Measurements from ENCODE around the gene CDKN2B.
"Not testable (repeated sequence)": the region's sequence is repeated elsewhere in the genome, so short reads cannot be mapped to it uniquely, and the experiment has no call there.

The CDKN2B gene, protein sequence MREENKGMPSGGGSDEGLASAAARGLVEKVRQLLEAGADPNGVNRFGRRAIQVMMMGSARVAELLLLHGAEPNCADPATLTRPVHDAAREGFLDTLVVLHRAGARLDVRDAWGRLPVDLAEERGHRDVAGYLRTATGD

DNA sequence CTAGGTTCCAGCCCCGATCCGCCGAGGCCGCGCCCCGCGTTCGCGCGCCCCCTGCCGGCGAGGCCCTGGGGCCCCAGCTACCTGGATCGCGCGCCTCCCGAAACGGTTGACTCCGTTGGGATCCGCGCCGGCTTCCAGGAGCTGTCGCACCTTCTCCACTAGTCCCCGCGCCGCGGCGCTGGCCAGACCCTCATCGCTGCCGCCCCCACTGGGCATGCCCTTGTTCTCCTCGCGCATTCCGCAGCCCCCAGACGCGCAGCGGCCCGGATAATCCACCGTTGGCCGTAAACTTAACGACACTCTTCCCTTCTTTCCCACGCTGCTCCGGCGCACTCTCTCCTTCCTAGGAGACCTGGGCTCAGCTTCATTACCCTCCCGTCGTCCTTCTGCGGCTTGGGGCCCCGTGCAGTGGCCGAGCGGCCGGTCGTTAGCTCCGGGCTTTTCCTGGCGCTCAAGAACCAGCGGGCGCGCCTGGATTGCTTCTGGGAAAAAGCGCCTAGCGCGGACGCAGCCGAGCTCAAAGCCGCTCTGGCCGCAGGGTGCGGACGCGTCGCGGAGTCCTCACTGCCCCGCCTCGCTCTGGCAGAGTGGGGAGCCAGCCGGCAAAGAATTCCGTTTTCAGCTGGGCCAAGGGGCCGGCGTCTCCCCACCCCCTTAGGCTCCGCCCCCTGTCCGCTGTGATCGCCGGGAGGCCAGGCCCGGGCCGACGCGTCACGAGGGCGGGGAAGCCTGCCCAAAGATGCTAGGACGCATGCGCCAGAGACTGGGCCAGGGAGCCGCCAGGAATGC is at the start of gene CDKN2B:
TSS of gene CDKN2B (minus strand) at position 589 of the 789 bp plus-strand sequence. CDS start at position 237, 352 bp downstream.
- Mint-ChIP-seq H3K36me3 (ENCODE audit: insufficient read depth) (peaks cover 12% of the 10 kb centered on the region), H3K4me3 (peak within 1 kb of the TSS; percentile 89), H3K9me3 (no peaks in the 10 kb centered on the region), H3K4me1 (peaks cover 21% of the 10 kb centered on the region), H3K27ac (ENCODE audit: low read depth) (peak within 1 kb of the TSS; percentile 33), H3K27me3 (peaks cover 57% of the 10 kb centered on the region)
- peak; percentile 39 to 56 for DNase-seq (ENCODE audit: low spot score in 2 of 2)
- ATAC-seq (replicated peaks; ENCODE audit: extremely low read depth, poor library complexity, severe bottlenecking), result peak; percentile 61

DNA sequence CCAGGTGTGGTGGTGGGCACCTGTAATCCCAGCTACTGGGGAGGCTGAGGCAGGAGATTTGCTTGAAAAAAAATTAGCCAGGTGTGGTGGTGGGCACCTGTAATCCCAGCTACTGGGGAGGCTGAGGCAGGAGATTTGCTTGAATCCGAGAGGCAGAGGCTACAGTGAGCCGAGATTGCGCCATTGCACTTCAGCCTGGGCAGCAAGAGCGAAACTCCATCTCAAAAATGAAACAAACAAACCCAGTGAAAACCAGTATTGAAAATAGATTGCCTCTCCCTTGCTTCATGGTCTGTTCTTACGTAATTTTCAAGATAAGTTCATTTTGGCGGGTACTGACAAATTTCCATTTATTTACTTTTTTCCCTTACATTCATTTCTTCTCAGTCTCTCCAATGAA is 48.9 kb upstream of the CDKN2B start:
- not testable (repeated sequence) for H3K36me3 Mint-ChIP-seq (ENCODE audit: insufficient read depth); H3K9me3 Mint-ChIP-seq; ATAC-seq (replicated peaks; ENCODE audit: extremely low read depth, poor library complexity, severe bottlenecking); H3K4me1 Mint-ChIP-seq; DNase-seq (ENCODE audit: low spot score in 2 of 2); H3K27ac Mint-ChIP-seq (ENCODE audit: low read depth); H3K4me3 Mint-ChIP-seq; H3K27me3 Mint-ChIP-seq

DNA sequence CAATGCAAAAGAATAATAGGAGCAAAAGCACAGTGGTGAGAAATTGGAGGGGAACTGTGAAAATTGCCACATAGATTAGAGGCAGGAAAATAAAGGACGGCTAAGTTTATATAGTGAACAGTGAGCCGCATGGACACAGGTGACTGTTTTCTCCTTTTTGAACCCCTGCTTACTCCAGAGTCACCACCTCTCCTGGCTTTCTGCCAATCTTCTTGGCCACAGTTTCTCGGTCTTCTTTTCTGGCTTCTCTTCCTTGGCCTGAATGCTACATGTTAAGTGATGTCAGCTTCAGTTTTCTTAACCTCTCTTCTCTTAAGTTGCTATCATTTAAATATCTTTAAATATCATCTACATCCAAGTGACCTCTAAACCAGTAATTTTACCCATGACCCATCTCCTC is 47.3 kb upstream of the CDKN2B start:
- Mint-ChIP-seq H3K9me3 (no peaks in the 10 kb centered on the region), H3K27ac (ENCODE audit: low read depth) (no peak overlapping the region)

DNA sequence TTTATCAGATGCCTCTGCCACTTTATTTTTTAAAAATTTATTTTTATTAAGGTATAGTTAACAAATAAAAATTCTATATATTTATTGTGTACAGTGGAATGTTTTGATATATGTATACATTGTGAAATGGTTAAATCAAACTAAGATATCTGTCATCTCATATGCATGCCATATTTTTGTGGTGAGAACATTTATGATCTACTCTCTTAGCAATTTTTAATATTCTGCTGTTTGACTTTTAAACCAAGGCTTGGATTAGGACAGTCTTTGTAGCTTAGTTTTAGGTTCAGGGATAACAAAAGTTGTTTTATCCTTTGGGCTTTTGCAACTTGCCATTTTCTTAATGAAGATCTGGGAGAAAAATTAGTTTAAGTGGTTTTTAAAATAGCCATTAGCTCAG is 46.0 kb upstream of the CDKN2B start:
- Mint-ChIP-seq H3K27me3 (no peaks in the 10 kb centered on the region), H3K36me3 (ENCODE audit: insufficient read depth) (no peaks in the 10 kb centered on the region), H3K4me1 (peaks cover 13% of the 10 kb centered on the region), H3K27ac (ENCODE audit: low read depth) (no peak overlapping the region), H3K4me3 (no peak overlapping the region), H3K9me3 (no peaks in the 10 kb centered on the region)
- ATAC-seq (replicated peaks; ENCODE audit: extremely low read depth, poor library complexity, severe bottlenecking) (no peak), DNase-seq (ENCODE audit: low spot score in 2 of 2) (no peak)

More for the DNA sequence above, 47.3 kb upstream of the CDKN2B start:
- Mint-ChIP-seq H3K4me3 (no peak overlapping the region), H3K36me3 (ENCODE audit: insufficient read depth) (no peaks in the 10 kb centered on the region), H3K4me1 (peaks cover 6% of the 10 kb centered on the region), H3K27me3 (no peaks in the 10 kb centered on the region)
- ATAC-seq (replicated peaks; ENCODE audit: extremely low read depth, poor library complexity, severe bottlenecking), result no peak
- DNase-seq (ENCODE audit: low spot score in 2 of 2), result no peak

DNA sequence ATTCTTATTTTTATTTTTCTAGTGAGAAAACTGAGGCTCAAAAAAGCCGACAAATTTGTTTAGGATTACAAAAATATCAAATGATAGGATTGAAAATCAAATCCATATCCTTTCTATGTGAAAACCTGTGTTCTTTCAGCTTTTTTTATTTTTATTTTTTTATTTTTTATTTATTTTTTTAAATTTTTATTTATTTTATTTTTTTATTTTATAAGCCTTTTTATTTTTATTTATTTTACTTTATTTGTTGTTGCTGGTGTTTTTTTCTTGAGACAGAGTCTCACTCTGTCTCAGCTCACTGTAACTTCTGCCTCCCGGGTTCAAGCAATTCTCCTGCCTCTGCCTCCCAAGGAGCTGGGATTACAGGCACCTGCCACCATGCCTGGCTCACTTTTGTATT is 45.4 kb upstream of the CDKN2B start:
- Mint-ChIP-seq H3K36me3 (ENCODE audit: insufficient read depth) (no peaks in the 10 kb centered on the region), H3K4me3 (no peak overlapping the region), H3K27me3 (no peaks in the 10 kb centered on the region), H3K27ac (ENCODE audit: low read depth) (no peak overlapping the region), H3K9me3 (no peaks in the 10 kb centered on the region), H3K4me1 (peaks cover 13% of the 10 kb centered on the region)
- ATAC-seq (replicated peaks; ENCODE audit: extremely low read depth, poor library complexity, severe bottlenecking), result no peak
- no peak for DNase-seq (ENCODE audit: low spot score in 2 of 2)

DNA sequence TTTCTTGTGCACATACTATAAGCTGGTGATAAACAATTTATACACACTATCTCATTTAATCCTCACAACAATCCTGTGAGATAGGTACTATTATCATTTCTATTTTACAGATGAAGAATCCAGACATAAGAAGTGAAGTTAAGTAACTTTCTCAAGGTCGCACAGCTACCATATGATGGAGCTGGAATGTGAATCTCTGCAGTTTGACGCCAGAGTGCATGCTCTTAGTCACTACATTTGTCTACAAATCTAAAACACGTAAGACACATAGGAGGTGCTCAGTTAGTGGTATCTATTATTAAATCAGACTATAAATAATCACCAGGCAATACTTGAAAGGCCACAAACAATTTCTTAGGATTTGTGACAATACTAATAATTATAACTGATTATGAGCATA is 45.0 kb upstream of the CDKN2B start:
- H3K27ac Mint-ChIP-seq (ENCODE audit: low read depth), result no peak overlapping the region
- no peak overlapping the region for H3K4me3 Mint-ChIP-seq
- no peaks in the 10 kb centered on the region for H3K9me3 Mint-ChIP-seq
- H3K4me1 Mint-ChIP-seq, result peaks cover 13% of the 10 kb centered on the region
- no peaks in the 10 kb centered on the region for H3K27me3 Mint-ChIP-seq
- ATAC-seq (replicated peaks; ENCODE audit: extremely low read depth, poor library complexity, severe bottlenecking) (no peak), DNase-seq (ENCODE audit: low spot score in 2 of 2) (no peak)
- no peaks in the 10 kb centered on the region for H3K36me3 Mint-ChIP-seq (ENCODE audit: insufficient read depth)

DNA sequence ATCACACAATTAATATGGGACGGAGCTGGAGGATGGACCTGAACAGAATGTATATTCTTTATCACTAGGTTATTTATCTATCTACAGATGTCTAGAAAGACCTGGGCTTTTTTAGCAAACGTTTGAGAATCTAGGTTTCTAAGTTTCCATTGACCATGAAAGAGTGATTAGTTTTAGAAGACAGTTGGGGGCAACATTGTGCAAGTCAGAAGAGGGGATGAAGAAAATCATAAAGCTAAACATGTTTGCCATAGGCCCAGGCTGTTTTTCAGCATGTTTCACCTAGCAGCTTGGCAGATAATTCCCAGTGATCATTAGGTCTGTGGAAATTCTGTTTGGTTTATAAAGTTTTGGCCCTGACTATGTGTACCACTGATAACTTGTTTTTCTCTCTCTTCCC is 44.1 kb upstream of the CDKN2B start:
- DNase-seq (ENCODE audit: low spot score in 2 of 2), result no peak
- no peaks in the 10 kb centered on the region for H3K36me3 Mint-ChIP-seq (ENCODE audit: insufficient read depth)
- H3K4me3 Mint-ChIP-seq, result no peak overlapping the region
- H3K27me3 Mint-ChIP-seq, result no peaks in the 10 kb centered on the region
- H3K9me3 Mint-ChIP-seq, result no peaks in the 10 kb centered on the region
- peaks cover 13% of the 10 kb centered on the region for H3K4me1 Mint-ChIP-seq
- H3K27ac Mint-ChIP-seq (ENCODE audit: low read depth), result no peak overlapping the region
- ATAC-seq (replicated peaks; ENCODE audit: extremely low read depth, poor library complexity, severe bottlenecking), result no peak

DNA sequence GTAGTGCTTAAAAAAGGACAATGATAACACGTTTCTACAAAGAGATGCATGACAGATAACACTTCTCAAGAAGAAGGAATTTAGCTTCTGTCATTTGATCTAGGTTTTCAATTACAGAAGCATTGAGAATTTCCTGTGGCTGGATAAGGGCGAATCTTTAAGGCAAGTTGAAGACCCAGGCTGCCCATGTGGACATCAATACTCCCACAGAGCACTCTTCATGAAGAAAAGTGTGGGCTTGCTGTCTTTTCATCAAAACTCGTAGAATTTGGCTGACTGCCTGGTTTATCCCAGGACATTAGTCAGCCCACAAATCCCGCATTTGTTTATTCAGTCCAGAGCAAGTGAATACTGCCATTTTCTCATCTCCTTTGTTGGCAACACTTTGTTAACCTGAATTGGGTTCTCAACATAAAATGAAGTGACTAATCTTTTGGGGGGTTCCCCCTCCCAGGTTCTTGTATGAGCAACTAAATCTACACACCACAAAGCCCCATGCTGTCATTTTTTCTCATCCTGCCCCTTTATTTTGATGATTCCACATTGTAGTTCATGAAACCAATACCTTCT is 43.4 kb upstream of the CDKN2B start:
- Mint-ChIP-seq H3K9me3 (no peaks in the 10 kb centered on the region), H3K4me1 (peaks cover 13% of the 10 kb centered on the region), H3K36me3 (ENCODE audit: insufficient read depth) (no peaks in the 10 kb centered on the region), H3K4me3 (no peak overlapping the region), H3K27ac (ENCODE audit: low read depth) (no peak overlapping the region), H3K27me3 (no peaks in the 10 kb centered on the region)
- DNase-seq (ENCODE audit: low spot score in 2 of 2) (no peak), ATAC-seq (replicated peaks; ENCODE audit: extremely low read depth, poor library complexity, severe bottlenecking) (no peak)

DNA sequence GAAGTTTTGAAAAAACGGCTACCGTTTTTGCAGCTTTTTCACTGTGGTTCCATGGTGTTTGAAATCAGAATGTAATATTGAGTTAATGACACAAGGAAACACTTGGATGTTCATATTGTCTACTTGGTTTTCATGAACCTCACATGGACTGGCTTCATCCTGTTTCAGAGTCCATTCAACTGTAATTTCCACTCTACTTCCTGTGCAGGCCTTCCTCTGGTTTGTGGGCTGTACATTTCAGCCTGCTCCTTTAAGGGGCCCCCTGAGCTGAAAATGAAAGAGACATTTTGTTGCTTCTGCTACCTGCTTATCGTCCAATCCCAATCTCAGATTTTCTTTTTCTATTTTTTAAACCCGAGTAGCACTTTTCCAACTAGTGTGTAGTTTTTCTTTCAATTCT is 41.8 kb upstream of the CDKN2B start:
- H3K4me3 Mint-ChIP-seq, result no peak overlapping the region
- no peaks in the 10 kb centered on the region for H3K27me3 Mint-ChIP-seq
- DNase-seq (ENCODE audit: low spot score in 2 of 2), result no peak
- H3K4me1 Mint-ChIP-seq, result peaks cover 13% of the 10 kb centered on the region
- H3K27ac Mint-ChIP-seq (ENCODE audit: low read depth), result peak overlapping the region; percentile 46
- H3K9me3 Mint-ChIP-seq, result no peaks in the 10 kb centered on the region
- no peaks in the 10 kb centered on the region for H3K36me3 Mint-ChIP-seq (ENCODE audit: insufficient read depth)
- peak; percentile 78 for ATAC-seq (replicated peaks; ENCODE audit: extremely low read depth, poor library complexity, severe bottlenecking)

DNA sequence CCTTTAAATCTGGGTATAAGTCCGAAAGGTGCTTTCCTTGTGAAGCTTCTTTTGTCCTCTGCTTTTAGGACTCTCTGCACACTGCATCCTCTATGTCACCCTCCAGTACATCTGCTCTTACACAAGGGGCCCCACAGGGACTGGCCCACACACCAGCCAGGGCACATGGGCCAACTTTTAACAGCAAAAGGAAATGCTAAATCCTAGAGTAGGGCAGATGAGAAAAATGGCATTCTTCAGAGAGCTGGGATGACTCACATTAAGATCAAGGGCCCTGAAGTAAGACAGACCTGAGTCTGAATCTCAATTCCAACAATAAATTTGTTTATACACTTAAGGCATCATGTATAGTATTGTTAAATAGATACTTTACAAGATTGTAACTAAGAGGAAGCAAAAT is 40.3 kb upstream of the CDKN2B start:
- Mint-ChIP-seq H3K27me3 (no peaks in the 10 kb centered on the region), H3K4me1 (peaks cover 13% of the 10 kb centered on the region), H3K9me3 (no peaks in the 10 kb centered on the region), H3K36me3 (ENCODE audit: insufficient read depth) (no peaks in the 10 kb centered on the region), H3K4me3 (no peak overlapping the region), H3K27ac (ENCODE audit: low read depth) (no peak overlapping the region)
- DNase-seq (ENCODE audit: low spot score in 2 of 2) (no peak), ATAC-seq (replicated peaks; ENCODE audit: extremely low read depth, poor library complexity, severe bottlenecking) (no peak)

DNA sequence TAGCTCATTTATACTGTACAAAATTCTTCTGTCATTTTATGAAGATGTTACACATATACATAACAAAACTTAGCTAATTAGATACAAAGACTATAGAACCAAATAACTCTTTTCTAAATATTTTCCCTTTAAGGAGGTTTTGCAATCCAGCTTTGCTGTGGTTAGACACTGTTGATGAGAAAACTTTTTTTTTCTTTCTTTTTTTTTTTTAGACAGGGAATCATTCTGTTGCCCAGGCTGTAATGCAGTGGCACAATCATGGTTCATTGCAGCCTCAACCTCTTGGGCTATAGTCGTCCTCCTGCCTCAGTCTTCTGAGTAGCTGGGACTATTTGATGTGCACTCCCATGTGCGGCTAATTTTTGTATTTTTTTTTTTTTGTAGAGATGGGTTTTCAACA is 38.5 kb upstream of the CDKN2B start:
- no peak for ATAC-seq (replicated peaks; ENCODE audit: extremely low read depth, poor library complexity, severe bottlenecking)
- Mint-ChIP-seq H3K4me1 (peaks cover 9% of the 10 kb centered on the region), H3K27ac (ENCODE audit: low read depth) (no peak overlapping the region), H3K9me3 (no peaks in the 10 kb centered on the region), H3K27me3 (no peaks in the 10 kb centered on the region), H3K36me3 (ENCODE audit: insufficient read depth) (no peaks in the 10 kb centered on the region), H3K4me3 (no peak overlapping the region)
- DNase-seq (ENCODE audit: low spot score in 2 of 2), result no peak

DNA sequence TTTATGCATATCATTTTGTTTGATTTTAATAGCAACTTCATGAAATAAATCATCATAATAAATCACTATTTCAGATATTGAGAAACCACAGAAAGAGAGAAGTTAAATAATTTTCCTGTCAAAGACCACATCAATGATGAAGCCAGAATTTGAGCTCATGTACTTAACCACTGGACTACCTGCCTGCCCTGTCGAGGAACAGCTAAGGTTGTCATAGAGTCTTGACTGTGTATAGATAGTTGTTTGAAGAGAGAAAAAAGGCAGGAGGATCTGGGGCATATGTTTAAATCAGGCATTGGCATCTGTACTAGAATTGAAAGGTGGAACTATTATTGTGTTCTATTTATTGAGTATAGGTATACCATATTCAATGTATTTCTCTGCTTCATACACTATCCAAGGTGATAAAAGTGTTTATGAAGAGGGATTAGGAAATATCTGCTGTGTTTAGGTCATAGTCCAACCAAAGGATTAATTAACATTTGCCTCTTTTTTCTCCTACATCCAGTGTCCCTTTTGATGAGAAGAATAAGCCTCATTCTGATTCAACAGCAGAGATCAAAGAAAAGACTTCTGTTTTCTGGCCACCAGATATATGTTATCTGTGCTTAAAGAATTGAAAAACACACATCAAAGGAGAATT is 37.3 kb upstream of the CDKN2B start:
- Mint-ChIP-seq H3K36me3 (ENCODE audit: insufficient read depth) (no peaks in the 10 kb centered on the region), H3K27me3 (no peaks in the 10 kb centered on the region), H3K9me3 (no peaks in the 10 kb centered on the region), H3K27ac (ENCODE audit: low read depth) (no peak overlapping the region), H3K4me1 (peaks cover 7% of the 10 kb centered on the region), H3K4me3 (no peak overlapping the region)
- ATAC-seq (replicated peaks; ENCODE audit: extremely low read depth, poor library complexity, severe bottlenecking) (no peak), DNase-seq (ENCODE audit: low spot score in 2 of 2) (no peak)

DNA sequence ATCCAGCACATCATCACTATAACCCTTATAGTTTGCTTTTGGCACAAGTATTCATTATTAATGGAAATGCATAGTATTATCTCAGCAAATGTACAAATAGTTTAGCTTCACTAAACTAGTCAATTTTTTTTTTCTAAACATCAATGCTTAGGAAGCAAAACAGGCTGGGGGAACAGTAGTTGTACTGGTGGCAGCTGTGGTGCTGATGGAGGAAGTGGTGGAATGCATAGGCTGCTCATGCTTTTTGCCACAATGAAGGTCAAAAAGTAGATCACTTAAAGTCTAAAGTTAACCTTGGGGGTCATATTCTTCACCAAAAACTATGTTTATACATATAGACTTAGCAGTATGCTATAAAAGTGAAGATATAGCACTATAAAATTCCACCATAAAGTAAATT is 36.3 kb upstream of the CDKN2B start:
- Mint-ChIP-seq H3K4me1 (no peaks in the 10 kb centered on the region), H3K36me3 (ENCODE audit: insufficient read depth) (no peaks in the 10 kb centered on the region), H3K4me3 (no peak overlapping the region), H3K27me3 (no peaks in the 10 kb centered on the region), H3K27ac (ENCODE audit: low read depth) (no peak overlapping the region), H3K9me3 (no peaks in the 10 kb centered on the region)
- DNase-seq (ENCODE audit: low spot score in 2 of 2) (no peak), ATAC-seq (replicated peaks; ENCODE audit: extremely low read depth, poor library complexity, severe bottlenecking) (no peak)

Data from central memory CD8-positive, alpha-beta T cell (primary cell).